DOHH2 (cell line): Measurements from ENCODE around the gene SSMEM1.
"Not testable (repeated sequence)": the region's sequence is repeated elsewhere in the genome, so short reads cannot be mapped to it uniquely, and the experiment has no call there.

Experiments
- H3F3A ChIP-seq: fragments of 200-600 bp; sonication (generic), shearing (Covaris generic); 2 replicates; pipeline ENCODE4 v1.6.0; 2016; ENCODE audit warnings: antibody characterized with exemption, mild to moderate bottlenecking; ENCODE audit not compliant: control insufficient read depth, insufficient read depth
- H3K27ac ChIP-seq: fragments of 200-600 bp; sonication (generic); 2 replicates; pipeline ENCODE4 v1.5.1; 2014; ENCODE audit warnings: low read depth, mild to moderate bottlenecking, low read length, moderate library complexity
- H3K27me3 ChIP-seq: fragments of 200-600 bp; sonication (generic); 2 replicates; pipeline ENCODE4 v1.6.1; 2014; ENCODE audit warnings: mild to moderate bottlenecking, low read length, mixed read lengths; ENCODE audit not compliant: control insufficient read depth
- H3K36me3 ChIP-seq: fragments of 200-600 bp; sonication (generic); 2 replicates; pipeline ENCODE4 v1.6.1; 2014; ENCODE audit warnings: mild to moderate bottlenecking, low read length, moderate library complexity, mixed read lengths; ENCODE audit not compliant: control insufficient read depth
- H3K4me1 ChIP-seq: fragments of 200-600 bp; sonication (generic); 2 replicates; pipeline ENCODE4 v1.6.1; 2014; ENCODE audit warnings: mild to moderate bottlenecking, low read length, mixed read lengths; ENCODE audit not compliant: control insufficient read depth
- H3K4me2 ChIP-seq: fragments of 200-600 bp; sonication (generic); 2 replicates; pipeline ENCODE4 v1.6.0; 2014; ENCODE audit warnings: mild to moderate bottlenecking, low read length, moderate library complexity
- H3K4me3 ChIP-seq: fragments of 200-600 bp; sonication (generic); 2 replicates; pipeline ENCODE4 v1.5.1; 2014; ENCODE audit warnings: mild to moderate bottlenecking, low read length, mixed read lengths
- H3K79me2 ChIP-seq: fragments of 200-600 bp; sonication (generic); 2 replicates; pipeline ENCODE4 v1.6.1; 2014; ENCODE audit warnings: mild to moderate bottlenecking, low read length, mixed read lengths; ENCODE audit not compliant: control insufficient read depth
- H3K9me2 ChIP-seq: fragments of 200-600 bp; sonication (generic); replicated peaks from 2 replicates; pipeline ENCODE4 v1.6.1; 2014; ENCODE audit warnings: mild to moderate bottlenecking, low read length, mixed read lengths; ENCODE audit not compliant: control insufficient read depth
- H3K9me3 ChIP-seq: fragments of 200-600 bp; sonication (generic); 2 replicates; pipeline ENCODE4 v1.6.1; 2014; ENCODE audit warnings: antibody characterized with exemption, low read length, mixed read lengths; ENCODE audit not compliant: control insufficient read depth, insufficient read depth
- H4K20me1 ChIP-seq: fragments of 200-600 bp; sonication (generic); 2 replicates; pipeline ENCODE4 v1.6.0; 2014; ENCODE audit warnings: low read depth, mild to moderate bottlenecking, antibody characterized with exemption, low read length, moderate library complexity; ENCODE audit not compliant: control insufficient read depth, insufficient read depth
- CTCF ChIP-seq: fragments of 200-600 bp; sonication (generic); IDR thresholded peaks from one replicate; pipeline ENCODE4 v1.5.1; 2014; ENCODE audit warnings: antibody characterized with exemption, mild to moderate bottlenecking, low read depth, low read length; ENCODE audit not compliant: poor library complexity, severe bottlenecking
- EZH2phosphoT487 ChIP-seq: fragments of 200-600 bp; sonication (generic); IDR thresholded peaks from 2 replicates; pipeline ENCODE4 v1.6.1; 2017; ENCODE audit warnings: borderline replicate concordance, mild to moderate bottlenecking, antibody characterized with exemption, low read length, moderate library complexity, mixed read lengths

Gene SSMEM1

GRCh38 chr7:130182990-130183389, 24.7 kb upstream of the SSMEM1 start:
- no peaks in the 10 kb centered on the region for H3F3A ChIP-seq
- H3K9me3 ChIP-seq: no peaks in the 10 kb centered on the region
- H3K4me3 ChIP-seq: no peak overlapping the region
- H3K27me3 ChIP-seq: no peaks in the 10 kb centered on the region
- peaks cover 88% of the 10 kb centered on the region for H3K36me3 ChIP-seq
- no peak for TF ChIP-seq EZH2phosphoT487
- no peak for TF ChIP-seq CTCF
- H3K4me1 ChIP-seq: no peaks in the 10 kb centered on the region
- H3K79me2 ChIP-seq: peaks cover 3% of the 10 kb centered on the region; the same call in 1 of the 2 replicates
- no peaks in the 10 kb centered on the region for H3K9me2 ChIP-seq
- H3K27ac ChIP-seq: no peak overlapping the region
- no peaks in the 10 kb centered on the region for H4K20me1 ChIP-seq
- no peak overlapping the region for H3K4me2 ChIP-seq

GRCh38 chr7:130184349-130184748, 23.3 kb upstream of the SSMEM1 start:
- H3K9me3 ChIP-seq: not testable (repeated sequence)

DNA sequence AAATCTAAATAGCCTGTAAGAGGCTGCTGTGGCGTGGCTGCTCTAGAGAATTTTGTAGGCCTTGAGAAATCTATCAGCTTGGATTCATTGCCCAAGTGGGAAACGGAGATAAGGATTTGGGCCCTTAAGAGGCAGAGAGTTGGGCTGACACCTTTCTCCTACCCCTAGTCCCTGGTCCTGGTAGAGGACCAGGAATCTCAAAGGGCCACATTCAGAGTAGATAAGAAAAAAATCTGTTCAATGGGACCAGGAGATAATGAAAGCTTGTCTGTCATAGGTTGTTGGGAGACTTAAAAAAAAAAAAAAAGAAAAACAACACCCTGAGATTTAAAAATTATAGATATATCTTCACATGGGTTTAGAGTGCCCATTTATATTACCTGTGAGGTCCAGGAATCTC, 20.3 kb upstream of the SSMEM1 start:
- no peaks in the 10 kb centered on the region for H3K9me3 ChIP-seq
- no peaks in the 10 kb centered on the region for H3K27me3 ChIP-seq
- H3K4me1 ChIP-seq: no peaks in the 10 kb centered on the region
- H4K20me1 ChIP-seq: no peaks in the 10 kb centered on the region
- peaks cover 3% of the 10 kb centered on the region; the same call in 1 of the 2 replicates for H3K79me2 ChIP-seq
- H3K36me3 ChIP-seq: peaks cover 85% of the 10 kb centered on the region
- TF ChIP-seq CTCF (no peak), EZH2phosphoT487 (no peak)
- H3K4me3 ChIP-seq: no peak overlapping the region
- no peaks in the 10 kb centered on the region for H3F3A ChIP-seq
- H3K27ac ChIP-seq: no peak overlapping the region
- H3K9me2 ChIP-seq: no peaks in the 10 kb centered on the region
- no peak overlapping the region for H3K4me2 ChIP-seq

More at GRCh38 chr7:130184349-130184748, 23.3 kb upstream of the SSMEM1 start:
- H3K4me1 ChIP-seq, H3K4me3 ChIP-seq, H3F3A ChIP-seq, H3K27ac ChIP-seq, H3K4me2 ChIP-seq, H3K9me2 ChIP-seq, H3K79me2 ChIP-seq, H3K27me3 ChIP-seq, H4K20me1 ChIP-seq: not testable (repeated sequence)
- peaks cover 85% of the 10 kb centered on the region for H3K36me3 ChIP-seq

GRCh38 chr7:130189343-130189742, 18.3 kb upstream of the SSMEM1 start:
- Histone ChIP-seq H3K79me2 (peaks cover 3% of the 10 kb centered on the region; the same call in 1 of the 2 replicates), H3K27me3 (no peaks in the 10 kb centered on the region), H3K36me3 (peaks cover 80% of the 10 kb centered on the region), H3K4me1 (no peaks in the 10 kb centered on the region), H4K20me1 (no peaks in the 10 kb centered on the region), H3K4me2 (no peak overlapping the region), H3F3A (0 out of 2 replicates have a peak, but pooled peaks cover 2% of the 10 kb centered on the region), H3K27ac (no peak overlapping the region), H3K9me3 (no peaks in the 10 kb centered on the region), H3K9me2 (no peaks in the 10 kb centered on the region), H3K4me3 (no peak overlapping the region)
- no peak for TF ChIP-seq EZH2phosphoT487
